GM12878 (cell line): Measurements from ENCODE around the gene SSH2. TPM values are rescaled to one million over a fixed set of nuclear protein-coding genes. Genes with fewer than 3 reads are reported as not detected.
A peak's percentile ranks its signal among the peaks of the same experiment; 100 is the strongest.

Experiments
- ATAC-seq: fragments of 200-7000 bp; cut with Tn5 transposase; 3 replicates; pipeline ENCODE4 v1.9.1; 2020; ENCODE audit warnings: mild to moderate bottlenecking, moderate library complexity
- BruUV-seq: library from RNA; stranded (reverse); fragments of 400-500 nt; replicated peaks from 2 replicates; lab custom pipeline; 2021; lab: Mats Ljungman, UMichigan
- CTCF ChIA-PET: fragments of 300-600 bp; sonication (Branson Sonifier 250); formaldehyde crosslinking; extraction: SDS; loops from one replicate; lab custom pipeline; 2021; ENCODE audit warnings: inconsistent platforms; lab: Yijun Ruan, JAX
- POLR2A ChIA-PET: fragments of 350-600 bp; formaldehyde crosslinking; extraction: SDS; loops from one replicate; lab custom pipeline; 2021; ENCODE audit warnings: inconsistent platforms; lab: Charles Lee
- RAD21 ChIA-PET: fragments of 300-600 bp; sonication (Branson Sonifier 250); formaldehyde crosslinking; loops from one replicate; lab custom pipeline; 2023; ENCODE audit warnings: antibody characterized with exemption; ENCODE audit not compliant: unreplicated experiment; lab: Charles Lee
- SMC1A ChIA-PET: fragments of 300-600 bp; sonication (Branson Sonifier 250); formaldehyde crosslinking; loops from one replicate; lab custom pipeline; 2023; ENCODE audit not compliant: unreplicated experiment, uncharacterized antibody; lab: Charles Lee
- DNase-seq: peaks from one replicate; pipeline ENCODE4 v3.0.0-alpha.2; 2011; ENCODE audit warnings: low read depth, low spot score
- FAIRE-seq: peaks from 3 replicates; lab custom pipeline; 2011; peaks lifted over from hg19 to GRCh38; lab: Jason Lieb, UNC
- H2AFZ ChIP-seq: 2 replicates; pipeline ENCODE4 v1.6.0; 2011; ENCODE audit warnings: low read depth, low read length, control low read depth; ENCODE audit not compliant: control insufficient read depth
- H3K27ac ChIP-seq: 2 replicates; pipeline ENCODE4 v1.5.1; 2011; ENCODE audit warnings: control low read depth; ENCODE audit not compliant: control insufficient read depth, insufficient read depth
- H3K27me3 ChIP-seq, 2 experiments: replicated peaks in 1 of 2; 2 replicates each; pipeline versions ENCODE4 v1.6.0 to v1.6.1; 2011; ENCODE audit warnings: low read length in 1 of 2; ENCODE audit not compliant: control insufficient read depth in 2 of 2, insufficient read depth in 2 of 2
- H3K36me3 ChIP-seq, 2 experiments: 2 replicates each; pipeline ENCODE4 v1.5.1; 2011; ENCODE audit warnings: low read length in 1 of 2; ENCODE audit not compliant: control insufficient read depth in 2 of 2, insufficient read depth in 2 of 2
- H3K4me1 ChIP-seq: 2 replicates; pipeline ENCODE4 v1.6.1; 2011; ENCODE audit warnings: mild to moderate bottlenecking, low read length, moderate library complexity, mixed read lengths; ENCODE audit not compliant: control insufficient read depth, insufficient read depth
- H3K4me2 ChIP-seq: 2 replicates; pipeline ENCODE4 v1.6.0; 2011; ENCODE audit warnings: control low read depth; ENCODE audit not compliant: control insufficient read depth, insufficient read depth
- H3K4me3 ChIP-seq: fragments of 200-600 bp; sonication (generic); 2 replicates; pipeline ENCODE4 v1.5.1; 2016
- H3K79me2 ChIP-seq: 2 replicates; pipeline ENCODE4 v1.6.0; 2011; ENCODE audit warnings: low read length; ENCODE audit not compliant: control insufficient read depth, insufficient read depth
- H3K9ac ChIP-seq: 2 replicates; pipeline ENCODE4 v1.8.0; 2011; ENCODE audit warnings: low read length, control low read depth, mixed read lengths; ENCODE audit not compliant: control insufficient read depth, insufficient read depth
- H3K9me3 ChIP-seq: replicated peaks from 3 replicates; pipeline ENCODE4 v1.5.1; 2011; ENCODE audit warnings: mild to moderate bottlenecking, low read length; ENCODE audit not compliant: control insufficient read depth, insufficient read depth
- H4K20me1 ChIP-seq: 2 replicates; pipeline ENCODE4 v1.6.0; 2011; ENCODE audit not compliant: control insufficient read depth, insufficient read depth
- CHD2 ChIP-seq: IDR thresholded peaks from 2 replicates; pipeline ENCODE4 v1.6.1; 2011; ENCODE audit warnings: low read depth, low read length, improper control_type of control experiment, borderline replicate concordance
- CTCF ChIP-seq, 3 experiments: IDR thresholded peaks in 2 of 3; conservative IDR thresholded peaks in 1 of 3; 2 replicates each; pipeline ENCODE4 v1.5.1; 2011; ENCODE audit warnings: low read depth in 3 of 3, low read length in 3 of 3, mild to moderate bottlenecking in 3 of 3, control low read depth in 2 of 3, moderate library complexity in 2 of 3, inconsistent platforms in 1 of 3, mixed read lengths in 1 of 3; ENCODE audit not compliant: control insufficient read depth in 2 of 3, insufficient read depth in 1 of 3; ENCODE audit errors: extremely low read depth in 1 of 3
- HCFC1 ChIP-seq: fragments of 150-350 bp; IDR thresholded peaks from 2 replicates; pipeline ENCODE4 v1.6.1; 2014; ENCODE audit warnings: low read length
- NRF1 ChIP-seq: conservative IDR thresholded peaks from 2 replicates; pipeline ENCODE4 v1.6.1; 2011; ENCODE audit warnings: mild to moderate bottlenecking, low read depth, low read length, improper control_type of control experiment
- TCF7 ChIP-seq: IDR thresholded peaks from 2 replicates; pipeline ENCODE4 v1.6.1; 2014; ENCODE audit warnings: antibody characterized with exemption, borderline replicate concordance
- WGBS: methylation state at CpG from one replicate; pipeline ENCODE4 v1.1.6; 2016; ENCODE audit warnings: low lambda C conversion rate; ENCODE audit not compliant: insufficient replicate concordance, insufficient coverage; ENCODE audit errors: missing lambda C conversion rate; 5-methylcytosine and 5-hydroxymethylcytosine counted together
- in situ Hi-C: fragments of 300-500 bp; cut with MboI; formaldehyde crosslinking; loops from 9 replicates; pipeline ENCODE4 v1.14.3; 2018; ENCODE audit warnings: mixed read lengths
- intact Hi-C: fragments of 100-400 bp; cut with micrococcal nuclease; formaldehyde crosslinking; loops from one replicate; pipeline ENCODE4 v1.14.2; 2022; ENCODE audit not compliant: unreplicated experiment
- polyA plus RNA-seq, 11 experiments: library from polyadenylated mRNA; depleted of rRNA in 4 of 11; unstranded in 6 of 11; stranded (reverse) in 5 of 11; fragments of >200 nt; fragmentation: Nextera tagmentation in 4 of 11; fragmentation: Illumina TruSeq in 1 of 11; extraction: Ambion mirVana in 4 of 11; extraction: Trizol in 1 of 11; gene quantifications; 1 replicate in 1 of 11; 2 replicates in 10 of 11; pipeline versions ENCODE4 v1.2.1 to v1.2.3, GENCODE V29; 2011 to 2016; ENCODE audit warnings: inconsistent platforms in 2 of 11, missing spikeins in 2 of 11, low read depth in 1 of 11
- total RNA-seq, 4 experiments: library from RNA; depleted of rRNA in 3 of 4; stranded (reverse); fragments of >200 nt in 3 of 4; fragmentation: Illumina TruSeq in 1 of 4; extraction: Trizol in 1 of 4; gene quantifications; 2 replicates each; pipeline versions ENCODE4 v1.2.1 to v1.2.3, GENCODE V29; 2013 to 2021

The SSH2 gene
- total and polyA plus RNA-seq, 10 of the 15 experiments (the other 5 are each of a cell fraction or from before 2014, with no cell fraction given), result 9.3 to 65.9 (median 34.0) TPM

- POLR2A ChIA-PET, result interaction anchor here (0.8 to 1.0 kb wide), 3 partner anchors 10 to 189 kb away, joined by 3 read pairs; no protein-coding TSS in a partner anchor
- no peak overlapping the region for H3K27ac ChIP-seq
- no peak for DNase-seq
- no peak overlapping the region for H3K9ac ChIP-seq
- in situ Hi-C loops, result no loop called here
- peak overlapping the region; percentile 62; the same call in 1 of the 2 replicates for H3K4me3 ChIP-seq
- SMC1A ChIA-PET, result interaction anchor here (0.6 to 1.7 kb wide), 5 partner anchors 24 to 312 kb away, joined by 3 to 7 read pairs (median 3); no protein-coding TSS in a partner anchor
- no peaks in the 10 kb centered on the region; the same call in 2 of the 3 replicates for H3K9me3 ChIP-seq
- peaks cover 4 to 6% of the 10 kb centered on the region in 2 experiments; a peak in 3 of 4 replicates for H3K27me3 ChIP-seq
- peak overlapping the region; percentile 35 for H2AFZ ChIP-seq
- 4% methylated on average over 15 of the region's 15 CpGs for WGBS
- RAD21 ChIA-PET, result interaction anchor here (0.9 to 3.9 kb wide), 5 partner anchors 23 to 316 kb away, joined by 4 to 65 read pairs (median 20); partner anchors contain the start of genes ANKRD13B and SSH2
- peaks cover 38% of the 10 kb centered on the region for H3K4me1 ChIP-seq
- intact Hi-C loops, result loop anchor here (10.0 kb wide), 2 partner anchors 80 to 320 kb away; partner anchors contain the start of gene SSH2
- no peak for TF ChIP-seq HCFC1
- TF ChIP-seq CTCF (IDR thresholded peaks at IDR 0.05 in 2 of 3, conservative IDR thresholded peaks at IDR 0.05 in 1 of 3; ENCODE audit: control insufficient read depth in 2 of 3, extremely low read depth in 1 of 3, insufficient read depth in 1 of 3, low read depth in 3 of 3, low read length in 3 of 3), result 0 out of 6 replicates have a peak, but pooled peaks of 1 of the 3 experiments have one; percentile 7
- TF ChIP-seq CHD2, result 0 out of 2 replicates have a peak, but pooled peaks have one; percentile 22
- TF ChIP-seq NRF1, result no peak
- TF ChIP-seq TCF7, result no peak
- TF ChIP-seq, all 136 proteins: peak for 2
- CTCF ChIA-PET, result interaction anchor here (0.9 to 7.1 kb wide), 12 partner anchors 15 to 316 kb away, joined by 3 to 82 read pairs (median 5); partner anchors contain the start of gene ANKRD13B
- Histone ChIP-seq H4K20me1 (no peaks in the 10 kb centered on the region; the same call in 1 of the 2 replicates), H3K36me3 (no peaks in the 10 kb centered on the region), H3K79me2 (no peaks in the 10 kb centered on the region), H3K4me2 (peak overlapping the region; percentile 98)
- no peak for ATAC-seq
- BruUV-seq, result no TSS peak
- FAIRE-seq, result no peak
Measured at GRCh38 chr17:29615048-29615385, 315.0 kb downstream of the SSH2 start.
